K562 (cell line): ENCODE data around the gene TMEM203. TPM values are rescaled to one million over a fixed set of nuclear protein-coding genes. Genes with fewer than 3 reads are reported as not detected.
A peak's percentile ranks its signal among the peaks of the same experiment; 100 is the strongest.

Source experiments
- BCLAF1 ChIP-seq, 2 experiments: fragments of 450-650 bp in 1 of 2; IDR thresholded peaks; 2 replicates each; pipeline ENCODE4 v1.6.1; 2011 to 2017; ENCODE audit warnings: low read depth in 2 of 2, antibody characterized with exemption in 1 of 2, borderline replicate concordance in 1 of 2, low read length in 1 of 2, mild to moderate bottlenecking in 1 of 2, mixed read lengths in 1 of 2; ENCODE audit not compliant: control insufficient read depth in 1 of 2
- CBX5 ChIP-seq: IDR thresholded peaks from 2 replicates; pipeline ENCODE4 v1.6.1; 2014; ENCODE audit warnings: low read depth, borderline replicate concordance
- E4F1 ChIP-seq: fragments of 250-450 bp; sonication (Bioruptor Pico); IDR thresholded peaks from 2 replicates; pipeline ENCODE4 v1.5.0; 2021; ENCODE audit warnings: mild to moderate bottlenecking, borderline replicate concordance
- FIP1L1 ChIP-seq: fragments of 200-400 bp; formaldehyde crosslinking; IDR thresholded peaks from 2 replicates; pipeline ENCODE4 v1.6.1; 2018; ENCODE audit warnings: mild to moderate bottlenecking, low read depth, low read length; ENCODE audit not compliant: poor library complexity, severe bottlenecking
- FOS ChIP-seq: IDR thresholded peaks from 3 replicates; pipeline ENCODE4 v1.6.1; 2011; ENCODE audit not compliant: insufficient read length; ENCODE audit errors: extremely low read depth
- GABPA ChIP-seq: fragments of 200-800 bp; sonication (Bioruptor generic); conservative IDR thresholded peaks from 2 replicates; pipeline ENCODE4 v1.6.1; 2016; ENCODE audit warnings: low read depth, missing genetic modification characterization, missing compliant biosample characterization
- HNRNPLL ChIP-seq: fragments of 200-400 bp; formaldehyde crosslinking; IDR thresholded peaks from 2 replicates; pipeline ENCODE4 v1.6.1; 2017; ENCODE audit warnings: low read length, low read depth, mild to moderate bottlenecking; ENCODE audit not compliant: poor library complexity, severe bottlenecking
- NFE2 ChIP-seq: IDR thresholded peaks from 2 replicates; pipeline ENCODE4 v1.6.1; 2014; ENCODE audit warnings: antibody characterized with exemption, low read depth
- NFIC ChIP-seq: fragments of 450-650 bp; IDR thresholded peaks from 2 replicates; pipeline ENCODE4 v1.6.1; 2017; ENCODE audit warnings: mild to moderate bottlenecking, inconsistent platforms
- NR3C1 ChIP-seq: sonication (generic); formaldehyde crosslinking; IDR thresholded peaks from 2 replicates; pipeline ENCODE4 v1.8.1; 2022; ENCODE audit warnings: missing genetic modification reagents
- RBM17 ChIP-seq: fragments of 200-400 bp; formaldehyde crosslinking; IDR thresholded peaks from 2 replicates; pipeline ENCODE4 v1.6.1; 2017; ENCODE audit warnings: low read depth, mild to moderate bottlenecking, low read length, borderline replicate concordance
- SIN3A ChIP-seq, 2 experiments: fragments of 150-350 bp in 1 of 2; IDR thresholded peaks; 2 replicates each; pipeline ENCODE4 v1.6.1; 2011 to 2016; ENCODE audit warnings: borderline replicate concordance in 2 of 2, low read depth in 2 of 2, low read length in 2 of 2, mild to moderate bottlenecking in 2 of 2, moderate library complexity in 2 of 2; ENCODE audit not compliant: control insufficient read depth in 1 of 2
- STAT5B ChIP-seq: fragments of 250-450 bp; sonication (Bioruptor Pico); IDR thresholded peaks from 2 replicates; pipeline ENCODE4 v1.8.0; 2021; ENCODE audit warnings: mild to moderate bottlenecking, inconsistent platforms
- ZFX ChIP-seq: sonication (generic); formaldehyde crosslinking; IDR thresholded peaks from 2 replicates; pipeline ENCODE4 v1.8.0; 2022; ENCODE audit warnings: mild to moderate bottlenecking, missing genetic modification reagents, moderate library complexity
- ZNF124 ChIP-seq: sonication (generic); formaldehyde crosslinking; IDR thresholded peaks from 2 replicates; pipeline ENCODE4 v1.8.1; 2022; ENCODE audit warnings: missing genetic modification reagents
- ZNF197 ChIP-seq: fragments of 200-800 bp; sonication (Bioruptor generic); IDR thresholded peaks from 2 replicates; pipeline ENCODE4 v1.6.1; 2016; ENCODE audit warnings: low read depth, missing genetic modification characterization, missing compliant biosample characterization
- ZNF395 ChIP-seq: fragments of 200-800 bp; sonication (Bioruptor generic); IDR thresholded peaks from 2 replicates; pipeline ENCODE4 v1.6.1; 2017; ENCODE audit warnings: missing genetic modification characterization, missing compliant biosample characterization
- ZNF639 ChIP-seq, 2 experiments: fragments of 200-800 bp in 1 of 2; sonication (Bioruptor generic) in 1 of 2; sonication (generic) in 1 of 2; formaldehyde crosslinking in 1 of 2; IDR thresholded peaks in 1 of 2; conservative IDR thresholded peaks in 1 of 2; 2 replicates each; pipeline versions ENCODE4 v1.5.0 to v1.6.1; 2016 to 2020; ENCODE audit warnings: missing compliant biosample characterization in 1 of 2, missing genetic modification characterization in 1 of 2, missing genetic modification reagents in 1 of 2
- ZNF77 ChIP-seq: fragments of 250-450 bp; sonication (Bioruptor Pico); IDR thresholded peaks from 2 replicates; pipeline ENCODE4 v1.5.0; 2020
- polyA plus RNA-seq, 8 experiments: library from polyadenylated mRNA; depleted of rRNA in 4 of 8; stranded (reverse) in 5 of 8; unstranded in 3 of 8; fragments of >200 nt; fragmentation: Nextera tagmentation in 2 of 8; fragmentation: Illumina TruSeq in 1 of 8; extraction: Ambion mirVana in 2 of 8; extraction: Trizol in 1 of 8; gene quantifications; 2 replicates each; pipeline versions ENCODE4 v1.2.1 to v1.2.3, GENCODE V29; 2011 to 2014; ENCODE audit warnings: inconsistent platforms in 1 of 8, missing spikeins in 1 of 8
- total RNA-seq, 7 experiments: library from RNA; depleted of rRNA in 6 of 7; stranded (reverse); fragments of >200 nt in 6 of 7; fragmentation: Illumina TruSeq in 2 of 7; extraction: Trizol in 2 of 7; gene quantifications; 2 replicates each; pipeline versions ENCODE4 v1.2.1 to v1.2.3, GENCODE V29; 2011 to 2021; ENCODE audit warnings: low replicate concordance in 1 of 7

The TMEM203 gene
- total and polyA plus RNA-seq, 9 of the 15 experiments (the other 6 are each of a cell fraction or from before 2014, with no cell fraction given) = 8.8 to 59.5 (median 37.6) TPM

GRCh38 chr9:137240318-137240840 lies 34.9 kb upstream of the TMEM203 start (continued):
- TF ChIP-seq NR3C1 = peak; percentile 42; the same call in 1 of the 2 replicates
- TF ChIP-seq ZFX (CRISPR knock-in tag) = peak; percentile 95
- no peak for TF ChIP-seq ZNF395 (CRISPR knock-in tag)
- no peak for TF ChIP-seq E4F1 (CRISPR knock-in tag)
- no peak for TF ChIP-seq RBM17
- peak; percentile 94 for TF ChIP-seq NFIC
- no peak for TF ChIP-seq NFE2
- TF ChIP-seq ZNF77 = no peak
- TF ChIP-seq STAT5B (CRISPR knock-in tag) = no peak
- no peak for TF ChIP-seq GABPA (tag)
- no peak for TF ChIP-seq CBX5
- TF ChIP-seq ZNF639 (CRISPR knock-in tag; conservative IDR thresholded peaks at IDR 0.05 in 1 of 2, IDR thresholded peaks at IDR 0.05 in 1 of 2) = peak in 1 of 2 experiments; percentile 86; a peak in 2 of 4 replicates
- no peak for TF ChIP-seq ZNF197 (CRISPR knock-in tag)
- peak; percentile 18 to 56; a peak in 2 of 4 replicates for TF ChIP-seq SIN3A (IDR thresholded peaks at IDR 0.05; ENCODE audit: borderline replicate concordance in 2 of 2, control insufficient read depth in 1 of 2, low read depth in 2 of 2, low read length in 2 of 2)
- no peak for TF ChIP-seq HNRNPLL
- peak; percentile 82 for TF ChIP-seq FIP1L1
- TF ChIP-seq ZNF124 = 0 out of 2 replicates have a peak, but pooled peaks have one; percentile 53
- TF ChIP-seq BCLAF1 (IDR thresholded peaks at IDR 0.05; ENCODE audit: borderline replicate concordance in 1 of 2, control insufficient read depth in 1 of 2, low read depth in 2 of 2, low read length in 1 of 2) = no peak
- TF ChIP-seq FOS = no peak
